ENCODE results near the gene FARSA.
A peak's percentile ranks its signal among the peaks of the same experiment; 100 is the strongest.
"Not testable (repeated sequence)": the region's sequence is repeated elsewhere in the genome, so short reads cannot be mapped to it uniquely, and the experiment has no call there.

Gene FARSA

GRCh38 chr19:12891553-12892021 lies 41.9 kb downstream of the FARSA start:
- Histone ChIP-seq H3K27me3 (ENCODE audit: control insufficient read depth in 1 of 2, insufficient read depth in 1 of 2, low read length in 2 of 2) (peaks cover 13 to 16% of the 10 kb centered on the region in 2 experiments), H3K23ac (ENCODE audit: low read length in 2 of 2) (no peak overlapping the region), H3K27ac (ENCODE audit: low read length, poor library complexity, severe bottlenecking) (no peak overlapping the region), H3K9ac (ENCODE audit: low read length) (peak overlapping the region; percentile 82), H2AFZ (ENCODE audit: low read depth, low read length) (peak overlapping the region; percentile 99), H3K9me3 (ENCODE audit: control insufficient read depth, low read length) (no peaks in the 10 kb centered on the region), H3K4me3 (ENCODE audit: insufficient read depth in 1 of 2, low read depth in 1 of 2, low read length in 2 of 2) (peak overlapping the region; percentile 96 to 98), H3K4me2 (ENCODE audit: low read length, poor library complexity, severe bottlenecking) (peak overlapping the region; percentile 78), H4K8ac (ENCODE audit: low read length) (peak overlapping the region; percentile 87), H3K4me1 (ENCODE audit: control insufficient read depth, insufficient read depth, low read depth, low read length) (peaks cover 12% of the 10 kb centered on the region), H3K4ac (ENCODE audit: low read depth in 1 of 2, low read length in 2 of 2) (no peak overlapping the region), H2BK120ac (ENCODE audit: low read depth, low read length) (no peak overlapping the region), H3K79me1 (replicated peaks; ENCODE audit: low read length, poor library complexity, severe bottlenecking) (peaks cover 10% of the 10 kb centered on the region), H2AK5ac (ENCODE audit: low read length, severe bottlenecking) (no peak overlapping the region), H2BK15ac (ENCODE audit: low read depth, poor library complexity, severe bottlenecking) (no peak overlapping the region), H4K91ac (ENCODE audit: low read length) (no peak overlapping the region), H2BK12ac (ENCODE audit: low read length in 2 of 2) (no peak overlapping the region), H3K18ac (ENCODE audit: low read depth in 1 of 2, low read length in 2 of 2) (no peak overlapping the region), H3K14ac (ENCODE audit: low read length in 2 of 2) (no peak overlapping the region), H2BK5ac (ENCODE audit: low read depth, low read length, poor library complexity, severe bottlenecking) (no peak overlapping the region), H3K36me3 (ENCODE audit: control insufficient read depth in 1 of 2, insufficient read depth in 2 of 2, low read depth in 1 of 2, low read length in 2 of 2) (peaks cover 24 to 27% of the 10 kb centered on the region in 2 experiments)
- WGBS = 24% methylated on average over 23 of the region's 26 CpGs
- no peak for DNase-seq

DNA sequence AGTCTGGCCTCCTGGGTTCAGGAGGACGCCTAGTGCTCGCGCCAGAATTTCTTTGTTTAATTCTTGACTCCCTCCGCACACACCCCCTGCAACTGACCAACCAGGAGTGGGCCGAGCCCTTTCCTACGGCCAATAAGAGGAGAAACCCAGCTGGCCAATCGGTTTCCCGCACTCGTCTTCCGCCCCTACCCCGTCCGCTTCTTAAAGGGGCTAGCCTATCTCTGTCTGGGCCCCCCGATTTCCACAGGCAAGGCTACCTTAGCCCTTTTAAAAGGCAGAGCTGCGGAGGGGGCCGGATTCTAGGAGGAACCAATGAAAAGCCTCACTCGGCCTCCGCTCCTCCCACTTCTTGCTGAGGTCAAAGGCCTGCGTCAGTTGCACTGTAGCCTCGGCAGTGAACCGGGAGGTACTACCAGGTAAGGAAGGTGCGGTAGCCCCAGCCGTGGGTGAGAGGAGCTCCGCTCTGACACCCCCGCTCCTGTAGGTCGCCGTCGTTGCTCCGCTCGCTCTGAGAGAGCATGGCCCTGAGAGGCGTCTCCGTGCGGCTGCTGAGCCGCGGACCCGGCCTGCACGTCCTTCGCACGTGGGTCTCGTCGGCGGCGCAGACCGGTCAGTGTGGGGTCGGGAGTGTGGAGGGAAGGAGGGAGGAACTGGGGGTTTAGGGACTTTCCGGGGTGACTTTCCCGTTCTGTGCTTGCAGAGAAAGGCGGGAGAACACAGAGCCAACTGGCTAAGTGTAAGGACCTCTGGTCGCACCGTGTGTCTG lies 42.5 kb downstream of the FARSA start, which contains the start of gene GCDH:
Gene GCDH, plus strand, starts transcription at position 374 of the 766 bp plus-strand sequence. Its CDS starts 145 bp downstream, at position 519.
- peak; percentile 100 for DNase-seq
- H3K4me2 ChIP-seq (ENCODE audit: low read length, poor library complexity, severe bottlenecking) = peak within 1 kb of the TSS; percentile 78
- H2AK5ac ChIP-seq (ENCODE audit: low read length, severe bottlenecking) = no peak within 1 kb of the TSS
- H4K8ac ChIP-seq (ENCODE audit: low read length) = peak within 1 kb of the TSS; percentile 87
- H3K4ac ChIP-seq (ENCODE audit: low read depth in 1 of 2, low read length in 2 of 2) = no peak within 1 kb of the TSS
- peak within 1 kb of the TSS; percentile 96 to 98 for H3K4me3 ChIP-seq (ENCODE audit: insufficient read depth in 1 of 2, low read depth in 1 of 2, low read length in 2 of 2)
- H3K9ac ChIP-seq (ENCODE audit: low read length) = peak within 1 kb of the TSS; percentile 82
- no peak within 1 kb of the TSS for H2BK5ac ChIP-seq (ENCODE audit: low read depth, low read length, poor library complexity, severe bottlenecking)
- peaks cover 18 to 21% of the 10 kb centered on the region in 2 experiments for H3K36me3 ChIP-seq (ENCODE audit: control insufficient read depth in 1 of 2, insufficient read depth in 2 of 2, low read depth in 1 of 2, low read length in 2 of 2)
- peaks cover 13% of the 10 kb centered on the region for H3K4me1 ChIP-seq (ENCODE audit: control insufficient read depth, insufficient read depth, low read depth, low read length)
- under 1% methylated on average over 42 of the region's 49 CpGs for WGBS
- no peak within 1 kb of the TSS for H4K91ac ChIP-seq (ENCODE audit: low read length)
- no peak within 1 kb of the TSS for H3K23ac ChIP-seq (ENCODE audit: low read length in 2 of 2)
- H2BK120ac ChIP-seq (ENCODE audit: low read depth, low read length) = no peak within 1 kb of the TSS
- H3K27me3 ChIP-seq (ENCODE audit: control insufficient read depth in 1 of 2, insufficient read depth in 1 of 2, low read length in 2 of 2) = peaks cover 19 to 22% of the 10 kb centered on the region in 2 experiments
- peak within 1 kb of the TSS; percentile 99 for H2AFZ ChIP-seq (ENCODE audit: low read depth, low read length)
- no peak within 1 kb of the TSS for H2BK15ac ChIP-seq (ENCODE audit: low read depth, poor library complexity, severe bottlenecking)
- H3K9me3 ChIP-seq (ENCODE audit: control insufficient read depth, low read length) = no peaks in the 10 kb centered on the region
- no peak within 1 kb of the TSS for H3K27ac ChIP-seq (ENCODE audit: low read length, poor library complexity, severe bottlenecking)
- no peak within 1 kb of the TSS for H3K14ac ChIP-seq (ENCODE audit: low read length in 2 of 2)
- H3K79me1 ChIP-seq (replicated peaks; ENCODE audit: low read length, poor library complexity, severe bottlenecking) = peaks cover 10% of the 10 kb centered on the region
- H3K18ac ChIP-seq (ENCODE audit: low read depth in 1 of 2, low read length in 2 of 2) = no peak within 1 kb of the TSS
- H2BK12ac ChIP-seq (ENCODE audit: low read length in 2 of 2) = no peak within 1 kb of the TSS

- H2BK5ac ChIP-seq (ENCODE audit: low read depth, low read length, poor library complexity, severe bottlenecking); H3K18ac ChIP-seq (ENCODE audit: low read depth in 1 of 2, low read length in 2 of 2); H3K9me3 ChIP-seq (ENCODE audit: control insufficient read depth, low read length); H4K91ac ChIP-seq (ENCODE audit: low read length); H3K79me1 ChIP-seq (replicated peaks; ENCODE audit: low read length, poor library complexity, severe bottlenecking); DNase-seq; H2BK15ac ChIP-seq (ENCODE audit: low read depth, poor library complexity, severe bottlenecking); H4K8ac ChIP-seq (ENCODE audit: low read length); H3K23ac ChIP-seq (ENCODE audit: low read length in 2 of 2); H2BK12ac ChIP-seq (ENCODE audit: low read length in 2 of 2); H2AK5ac ChIP-seq (ENCODE audit: low read length, severe bottlenecking); H3K27ac ChIP-seq (ENCODE audit: low read length, poor library complexity, severe bottlenecking); H3K4ac ChIP-seq (ENCODE audit: low read depth in 1 of 2, low read length in 2 of 2); H3K14ac ChIP-seq (ENCODE audit: low read length in 2 of 2); H2BK120ac ChIP-seq (ENCODE audit: low read depth, low read length); H2AFZ ChIP-seq (ENCODE audit: low read depth, low read length): not testable (repeated sequence)
- Histone ChIP-seq H3K4me1 (ENCODE audit: control insufficient read depth, insufficient read depth, low read depth, low read length) (peaks cover 19% of the 10 kb centered on the region), H3K36me3 (ENCODE audit: control insufficient read depth in 1 of 2, insufficient read depth in 2 of 2, low read depth in 1 of 2, low read length in 2 of 2) (peaks cover 15 to 20% of the 10 kb centered on the region in 2 experiments), H3K4me2 (ENCODE audit: low read length, poor library complexity, severe bottlenecking) (peak overlapping the region; percentile 59), H3K9ac (ENCODE audit: low read length) (peak overlapping the region; percentile 45), H3K27me3 (ENCODE audit: control insufficient read depth in 1 of 2, insufficient read depth in 1 of 2, low read length in 2 of 2) (peaks cover 23 to 26% of the 10 kb centered on the region in 2 experiments), H3K4me3 (ENCODE audit: insufficient read depth in 1 of 2, low read depth in 1 of 2, low read length in 2 of 2) (peak overlapping the region in 1 of 2 experiments; percentile 96)
- WGBS = 44% methylated on average over 9 of the region's 10 CpGs
These were observed 43.2 kb downstream of the FARSA start for GRCh38 chr19:12890299-12890786.

GRCh38 chr19:12888006-12888603 lies 45.4 kb downstream of the FARSA start:
- peaks cover 22% of the 10 kb centered on the region for H3K4me1 ChIP-seq (ENCODE audit: control insufficient read depth, insufficient read depth, low read depth, low read length)
- H3K27me3 ChIP-seq (ENCODE audit: control insufficient read depth in 1 of 2, insufficient read depth in 1 of 2, low read length in 2 of 2) = peaks cover 40 to 41% of the 10 kb centered on the region in 2 experiments
- no peak overlapping the region for H3K14ac ChIP-seq (ENCODE audit: low read length in 2 of 2)
- peaks cover 0 to under 1% of the 10 kb centered on the region in 2 experiments for H3K36me3 ChIP-seq (ENCODE audit: control insufficient read depth in 1 of 2, insufficient read depth in 2 of 2, low read depth in 1 of 2, low read length in 2 of 2)
- no peak overlapping the region for H3K4me3 ChIP-seq (ENCODE audit: insufficient read depth in 1 of 2, low read depth in 1 of 2, low read length in 2 of 2)
- no peak for DNase-seq
- H3K18ac ChIP-seq (ENCODE audit: low read depth in 1 of 2, low read length in 2 of 2) = no peak overlapping the region
- no peak overlapping the region for H3K4me2 ChIP-seq (ENCODE audit: low read length, poor library complexity, severe bottlenecking)
- H3K23ac ChIP-seq (ENCODE audit: low read length in 2 of 2) = no peak overlapping the region
- H3K27ac ChIP-seq (ENCODE audit: low read length, poor library complexity, severe bottlenecking) = no peak overlapping the region
- H2AK5ac ChIP-seq (ENCODE audit: low read length, severe bottlenecking) = no peak overlapping the region
- no peak overlapping the region for H2AFZ ChIP-seq (ENCODE audit: low read depth, low read length)
- no peak overlapping the region for H2BK5ac ChIP-seq (ENCODE audit: low read depth, low read length, poor library complexity, severe bottlenecking)
- WGBS = 69% methylated on average over 4 of the region's 5 CpGs
- no peak overlapping the region for H2BK15ac ChIP-seq (ENCODE audit: low read depth, poor library complexity, severe bottlenecking)
- H3K4ac ChIP-seq (ENCODE audit: low read depth in 1 of 2, low read length in 2 of 2) = no peak overlapping the region
- H4K91ac ChIP-seq (ENCODE audit: low read length) = no peak overlapping the region
- H2BK12ac ChIP-seq (ENCODE audit: low read length in 2 of 2) = no peak overlapping the region
- H4K8ac ChIP-seq (ENCODE audit: low read length) = no peak overlapping the region
- H3K9ac ChIP-seq (ENCODE audit: low read length) = no peak overlapping the region
- peaks cover 7% of the 10 kb centered on the region for H3K9me3 ChIP-seq (ENCODE audit: control insufficient read depth, low read length)
- no peak overlapping the region for H2BK120ac ChIP-seq (ENCODE audit: low read depth, low read length)
- peaks cover 10% of the 10 kb centered on the region for H3K79me1 ChIP-seq (replicated peaks; ENCODE audit: low read length, poor library complexity, severe bottlenecking)
